ENCODE data around the gene METTL2B. TPM values are rescaled to one million over a fixed set of nuclear protein-coding genes. Genes with fewer than 3 reads are reported as not detected.

METTL2B gene
- total and polyA plus RNA-seq, 2 of the 13 experiments (the other 11 are each of a cell fraction or from before 2014, with no cell fraction given), result 15.5 to 33.1 TPM

DNA sequence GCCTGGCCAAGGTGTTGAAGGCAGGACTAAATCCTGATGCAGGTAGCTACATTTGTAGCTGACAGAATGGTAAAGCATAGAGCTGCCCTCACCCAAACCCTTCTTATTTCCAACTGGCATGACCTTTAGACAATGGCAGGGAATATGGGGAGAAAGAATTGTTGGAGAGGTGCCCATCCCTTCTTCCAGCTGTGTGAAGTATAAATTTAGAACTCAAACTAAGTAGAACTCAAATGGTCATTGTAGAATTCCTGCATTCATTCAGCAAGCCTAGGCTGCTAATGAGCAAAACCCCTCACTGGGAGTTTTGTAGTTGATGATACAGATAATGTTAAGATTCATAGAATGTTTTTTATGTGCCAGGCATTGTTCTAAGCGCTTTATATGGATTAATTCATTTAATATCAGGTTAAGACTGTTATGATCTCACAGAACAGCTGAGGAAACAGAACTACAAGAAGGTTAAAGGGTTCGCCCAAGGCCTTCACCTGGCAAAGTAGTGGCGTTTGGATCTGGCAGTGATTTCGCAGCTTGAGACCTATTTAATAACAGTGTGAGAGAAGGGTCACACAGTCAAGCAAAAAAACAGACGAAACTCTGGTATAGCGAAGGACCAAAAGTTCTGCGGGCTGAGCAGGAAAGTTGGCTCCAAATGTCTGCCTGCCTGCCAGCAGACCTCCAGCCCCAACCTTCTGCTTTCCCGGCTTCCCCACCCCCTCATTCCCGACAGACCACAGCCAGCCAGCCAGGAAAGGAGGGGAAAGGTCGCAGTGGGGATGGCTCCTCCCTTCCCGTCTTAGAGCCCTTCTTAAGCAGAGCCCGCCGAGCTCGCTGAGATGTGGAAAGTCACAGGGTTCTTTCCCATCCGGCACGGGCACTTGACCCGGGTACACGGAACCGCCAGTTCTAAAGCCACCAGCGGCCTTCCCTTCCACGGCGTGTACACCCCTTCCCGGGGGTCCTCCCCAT, 22.4 kb upstream of the METTL2B start (continued):
- TF ChIP-seq ZMAT5 (CRISPR knock-in tag; IDR thresholded peaks at IDR 0.05; ENCODE audit: borderline replicate concordance, low read depth) (no peak), NRL (CRISPR knock-in tag; IDR thresholded peaks at IDR 0.05; ENCODE audit: borderline replicate concordance) (peak; percentile 38; the same call in 1 of the 2 replicates), ZBTB26 (CRISPR knock-in tag; IDR thresholded peaks at IDR 0.05; ENCODE audit: borderline replicate concordance) (no peak), PRDM15 (CRISPR knock-in tag; IDR thresholded peaks at IDR 0.05) (no peak), MAFG (CRISPR knock-in tag; IDR thresholded peaks at IDR 0.05) (no peak), POLR2AphosphoS5 (IDR thresholded peaks at IDR 0.05; ENCODE audit: low read depth, low read length) (0 out of 2 replicates have a peak, but pooled peaks have one; percentile 22), PHB2 (IDR thresholded peaks at IDR 0.05; ENCODE audit: partially characterized antibody) (no peak), PPARG (CRISPR knock-in tag; conservative IDR thresholded peaks at IDR 0.05) (peak; percentile 82), TRIM24 (CRISPR knock-in tag; IDR thresholded peaks at IDR 0.05) (no peak), ZNF281 (CRISPR knock-in tag; IDR thresholded peaks at IDR 0.05; ENCODE audit: borderline replicate concordance) (peak; percentile 43; the same call in 1 of the 2 replicates), MXI1 (IDR thresholded peaks at IDR 0.05; ENCODE audit: borderline replicate concordance, low read depth, low read length) (no peak)
- TF ChIP-seq, protein P1, sequence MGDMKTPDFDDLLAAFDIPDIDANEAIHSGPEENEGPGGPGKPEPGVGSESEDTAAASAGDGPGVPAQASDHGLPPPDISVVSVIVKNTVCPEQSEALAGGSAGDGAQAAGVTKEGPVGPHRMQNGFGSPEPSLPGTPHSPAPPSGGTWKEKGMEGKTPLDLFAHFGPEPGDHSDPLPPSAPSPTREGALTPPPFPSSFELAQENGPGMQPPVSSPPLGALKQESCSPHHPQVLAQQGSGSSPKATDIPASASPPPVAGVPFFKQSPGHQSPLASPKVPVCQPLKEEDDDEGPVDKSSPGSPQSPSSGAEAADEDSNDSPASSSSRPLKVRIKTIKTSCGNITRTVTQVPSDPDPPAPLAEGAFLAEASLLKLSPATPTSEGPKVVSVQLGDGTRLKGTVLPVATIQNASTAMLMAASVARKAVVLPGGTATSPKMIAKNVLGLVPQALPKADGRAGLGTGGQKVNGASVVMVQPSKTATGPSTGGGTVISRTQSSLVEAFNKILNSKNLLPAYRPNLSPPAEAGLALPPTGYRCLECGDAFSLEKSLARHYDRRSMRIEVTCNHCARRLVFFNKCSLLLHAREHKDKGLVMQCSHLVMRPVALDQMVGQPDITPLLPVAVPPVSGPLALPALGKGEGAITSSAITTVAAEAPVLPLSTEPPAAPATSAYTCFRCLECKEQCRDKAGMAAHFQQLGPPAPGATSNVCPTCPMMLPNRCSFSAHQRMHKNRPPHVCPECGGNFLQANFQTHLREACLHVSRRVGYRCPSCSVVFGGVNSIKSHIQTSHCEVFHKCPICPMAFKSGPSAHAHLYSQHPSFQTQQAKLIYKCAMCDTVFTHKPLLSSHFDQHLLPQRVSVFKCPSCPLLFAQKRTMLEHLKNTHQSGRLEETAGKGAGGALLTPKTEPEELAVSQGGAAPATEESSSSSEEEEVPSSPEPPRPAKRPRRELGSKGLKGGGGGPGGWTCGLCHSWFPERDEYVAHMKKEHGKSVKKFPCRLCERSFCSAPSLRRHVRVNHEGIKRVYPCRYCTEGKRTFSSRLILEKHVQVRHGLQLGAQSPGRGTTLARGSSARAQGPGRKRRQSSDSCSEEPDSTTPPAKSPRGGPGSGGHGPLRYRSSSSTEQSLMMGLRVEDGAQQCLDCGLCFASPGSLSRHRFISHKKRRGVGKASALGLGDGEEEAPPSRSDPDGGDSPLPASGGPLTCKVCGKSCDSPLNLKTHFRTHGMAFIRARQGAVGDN (CRISPR knock-in tag; IDR thresholded peaks at IDR 0.05), result peak; percentile 59
- TF ChIP-seq, protein P2, sequence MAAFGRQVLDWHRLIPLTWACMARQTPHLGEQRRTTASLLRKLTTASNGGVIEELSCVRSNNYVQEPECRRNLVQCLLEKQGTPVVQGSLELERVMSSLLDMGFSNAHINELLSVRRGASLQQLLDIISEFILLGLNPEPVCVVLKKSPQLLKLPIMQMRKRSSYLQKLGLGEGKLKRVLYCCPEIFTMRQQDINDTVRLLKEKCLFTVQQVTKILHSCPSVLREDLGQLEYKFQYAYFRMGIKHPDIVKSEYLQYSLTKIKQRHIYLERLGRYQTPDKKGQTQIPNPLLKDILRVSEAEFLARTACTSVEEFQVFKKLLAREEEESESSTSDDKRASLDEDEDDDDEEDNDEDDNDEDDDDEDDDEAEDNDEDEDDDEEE (CRISPR knock-in tag; IDR thresholded peaks at IDR 0.05), result no peak
